Right lung (tissue), 10 donors: ENCODE data around the gene CD300C. TPM values are rescaled to one million over a fixed set of nuclear protein-coding genes. Genes with fewer than 3 reads are reported as not detected.
A peak's percentile ranks its signal among the peaks of the same experiment; 100 is the strongest.
"Not testable (repeated sequence)": the region's sequence is repeated elsewhere in the genome, so short reads cannot be mapped to it uniquely, and the experiment has no call there.

Experiments used
- DNase-seq, 2 donors: peaks; one replicate each; pipeline ENCODE4 v3.0.0-alpha.2; 2013
- long read RNA-seq, 8 donors: transcript quantifications; one replicate each; lab custom pipeline, GENCODE V29; 2026
- polyA plus RNA-seq, 5 donors: library from polyadenylated mRNA; unstranded; fragments of 120-200 nt; gene quantifications; one replicate each; pipeline versions ENCODE4 v1.2.1 to v1.2.3, GENCODE V29; 2013; ENCODE audit warnings: inconsistent platforms in 1 of 5, low replicate concordance in 1 of 5; ENCODE audit not compliant: insufficient read length in 5 of 5, insufficient read depth in 1 of 5

Gene CD300C
- 1 to 10 TPM in 1 of 5 donors, under 1 TPM in 4; 0.23 to 1.1 (median 0.69) TPM for polyA plus RNA-seq
- long read RNA-seq, donor 1: 0 reads
- long read RNA-seq, donor 2: 0 reads
- long read RNA-seq, donor 3: 0 reads
- long read RNA-seq, donor 4: 0 reads
- long read RNA-seq, donor 5: 0 reads
- long read RNA-seq, donor 6: 0 reads
- long read RNA-seq, donor 7: 0 reads
- long read RNA-seq, donor 8: 0 reads

DNA sequence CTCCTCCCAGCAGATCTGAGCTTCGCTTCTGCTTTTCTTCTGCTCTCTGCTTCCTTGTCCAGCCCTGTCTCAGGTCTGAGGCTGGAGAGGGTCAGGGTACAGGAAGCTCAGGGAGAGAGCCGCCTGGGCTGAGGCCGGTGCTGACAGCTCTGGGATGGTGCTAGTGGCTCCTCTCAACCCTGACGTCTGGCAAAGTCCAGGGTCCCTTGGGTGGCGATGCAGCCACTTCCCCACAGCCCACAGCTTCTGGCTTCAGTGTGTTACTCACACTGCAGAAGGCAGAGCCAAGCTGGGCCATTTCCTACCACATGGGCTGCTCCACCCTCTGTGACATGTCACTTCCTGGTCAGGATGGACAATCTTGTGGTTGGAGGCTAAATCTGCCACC, at the start of gene CD300C:
Gene CD300C (minus strand): TSS at position 273 of the 388 bp plus-strand sequence. CDS start 333 bp downstream, outside the sequence.
- DNase-seq: no peak

DNA sequence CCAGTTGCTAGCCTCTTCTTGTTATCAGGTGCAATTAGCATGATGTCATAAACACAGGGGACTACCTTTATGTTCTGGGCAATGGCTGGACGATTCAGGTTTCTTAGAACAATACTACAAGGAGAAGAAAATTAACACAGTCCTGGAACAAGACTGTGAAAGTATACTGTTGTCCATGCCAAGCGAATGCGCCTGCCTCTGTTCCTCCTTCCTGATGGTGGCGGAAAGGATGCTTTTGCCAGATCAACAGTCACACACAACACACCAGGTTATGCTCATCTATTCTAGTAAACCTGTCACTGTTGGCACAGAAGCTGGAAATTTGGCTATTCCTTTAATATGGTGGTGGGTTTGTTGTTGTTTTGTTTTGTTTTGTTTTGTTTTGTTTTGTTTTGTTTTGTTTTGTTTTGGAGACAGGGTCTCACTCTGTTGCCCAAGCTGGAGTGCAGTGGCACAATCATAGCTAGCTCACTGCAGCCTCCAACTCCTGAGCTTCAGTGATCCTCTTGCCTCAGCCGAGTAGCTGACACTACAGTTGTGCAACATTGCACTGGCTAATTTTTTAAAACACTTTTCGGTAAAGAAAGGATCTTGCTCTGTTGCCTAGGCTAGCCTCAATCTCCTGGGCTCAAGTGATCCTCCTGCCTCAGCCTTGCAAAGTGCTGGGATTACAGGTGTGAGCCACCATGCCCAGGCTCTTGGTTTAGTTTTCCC, 49.3 kb upstream of the CD300C start:
- DNase-seq: no peak

DNA sequence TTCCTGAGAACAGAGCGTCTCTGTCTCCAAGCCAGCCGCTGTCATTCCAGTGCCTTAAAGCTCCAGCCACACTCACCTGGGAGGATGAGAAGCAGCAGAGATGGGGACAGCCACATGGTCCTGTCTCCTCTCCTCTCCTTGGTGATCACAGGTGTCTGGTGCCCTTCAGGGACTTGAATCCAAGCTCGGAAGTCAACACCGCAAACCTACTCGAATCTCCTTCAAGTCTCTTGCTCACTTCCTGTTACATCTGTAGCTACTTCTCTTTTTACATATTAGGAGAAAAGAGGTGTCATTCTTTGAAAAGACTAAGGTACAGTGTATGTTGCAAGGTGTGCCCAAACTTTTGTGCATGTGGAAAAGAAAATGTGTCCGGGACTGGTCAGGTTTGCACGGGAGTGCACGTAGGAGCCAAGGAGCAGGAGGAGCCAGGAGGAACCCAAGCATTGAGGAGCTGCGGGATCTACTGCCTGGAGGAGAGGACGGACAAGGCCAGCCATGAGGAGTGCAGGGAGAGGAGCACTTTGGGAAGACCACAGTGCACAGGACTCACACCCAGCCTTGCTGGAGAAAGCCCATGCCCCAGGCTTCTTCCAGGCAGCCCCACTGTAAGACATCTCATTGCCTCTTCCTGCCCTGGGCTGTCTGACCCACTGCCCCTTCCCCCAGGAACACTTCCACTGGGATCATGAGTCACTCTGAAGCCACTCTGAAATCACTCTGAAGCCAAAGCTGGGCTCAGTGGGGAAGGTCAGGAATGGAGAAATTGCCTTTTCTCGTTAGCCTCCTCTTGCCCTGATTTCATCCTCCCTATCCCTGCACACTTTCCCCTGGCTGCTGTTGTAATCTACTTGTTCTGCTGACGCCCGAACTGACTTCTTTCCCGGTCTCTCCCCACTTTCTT, 46.4 kb upstream of the CD300C start, which contains the start of gene CD300LD:
Gene CD300LD (minus strand): TSS at position 197 of the 904 bp plus-strand sequence. CDS start 81 bp downstream, at position 116.
- no peak for DNase-seq

DNA sequence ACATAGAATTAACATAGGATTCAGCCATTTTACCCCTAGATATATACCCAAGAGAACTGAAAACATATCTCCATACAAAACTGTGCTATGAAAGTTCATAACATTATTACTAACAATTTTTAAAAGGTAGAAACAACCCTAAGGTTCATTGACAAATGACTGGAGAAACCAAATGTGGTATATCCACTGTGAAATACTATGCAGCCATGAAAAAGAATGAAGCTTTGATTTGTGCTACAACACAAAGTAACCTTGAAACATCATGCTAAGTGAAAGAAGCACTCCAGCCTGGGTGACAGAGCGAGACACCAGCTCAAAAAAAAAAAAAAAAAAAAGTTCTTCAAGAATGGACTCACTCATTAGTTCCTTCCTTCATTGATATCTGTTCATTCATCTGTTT, 45.6 kb upstream of the CD300C start:
- DNase-seq: no peak

DNA sequence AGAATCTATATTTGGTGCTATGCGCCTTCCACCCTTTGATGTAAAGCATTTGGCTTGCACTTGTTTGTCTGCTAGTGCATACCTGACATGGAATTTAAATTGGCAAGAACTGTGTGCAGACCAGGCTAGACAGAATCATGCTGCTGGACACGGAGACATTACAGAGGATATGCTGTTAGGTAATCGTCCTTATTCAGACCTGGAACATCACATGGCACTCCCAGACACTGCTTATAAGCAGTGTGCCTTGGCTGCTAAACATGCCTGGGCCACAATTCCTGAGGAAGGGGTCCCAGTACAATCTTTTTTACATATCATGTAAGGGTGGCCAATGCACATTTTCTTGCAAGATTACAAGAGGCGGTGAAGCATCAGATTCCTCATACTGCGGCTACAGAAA, 39.8 kb upstream of the CD300C start:
- no peak for DNase-seq

DNA sequence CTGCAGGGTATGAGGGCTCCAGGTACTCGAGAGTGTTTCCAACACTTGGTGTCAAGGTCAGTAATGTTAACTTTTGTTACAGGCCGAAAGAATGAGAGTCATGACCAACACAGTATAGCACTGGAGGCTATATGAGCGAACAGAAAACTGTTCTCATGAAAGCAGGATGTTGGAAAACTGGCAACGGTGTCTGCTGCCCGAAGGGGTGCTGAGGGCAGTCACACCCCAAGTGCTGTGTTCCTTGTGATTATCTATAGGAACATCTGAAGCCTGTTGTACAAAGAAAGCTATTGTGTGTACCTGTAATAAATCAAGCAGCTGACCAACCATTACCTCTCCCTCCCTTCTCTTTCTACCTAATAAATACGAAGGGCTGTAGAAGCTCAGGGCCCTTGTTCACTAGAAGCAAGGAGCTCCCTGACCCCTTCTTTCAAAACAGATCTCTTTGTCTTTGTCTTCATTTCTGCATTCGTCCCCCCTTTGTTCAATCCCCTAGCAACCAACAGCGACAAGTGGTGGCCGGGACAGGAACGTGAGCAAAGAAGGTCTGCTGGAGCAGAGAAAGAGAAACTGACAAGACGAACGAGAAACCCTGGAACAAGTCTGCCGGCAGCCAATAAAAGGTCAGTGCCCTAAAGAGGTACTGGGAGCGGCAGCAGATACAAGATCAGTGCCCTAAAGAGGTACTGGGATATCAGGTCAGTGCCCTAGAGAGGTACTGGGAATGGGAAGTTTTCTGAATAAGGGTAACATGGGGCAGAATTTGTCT, 38.6 kb upstream of the CD300C start:
- no peak for DNase-seq

DNA sequence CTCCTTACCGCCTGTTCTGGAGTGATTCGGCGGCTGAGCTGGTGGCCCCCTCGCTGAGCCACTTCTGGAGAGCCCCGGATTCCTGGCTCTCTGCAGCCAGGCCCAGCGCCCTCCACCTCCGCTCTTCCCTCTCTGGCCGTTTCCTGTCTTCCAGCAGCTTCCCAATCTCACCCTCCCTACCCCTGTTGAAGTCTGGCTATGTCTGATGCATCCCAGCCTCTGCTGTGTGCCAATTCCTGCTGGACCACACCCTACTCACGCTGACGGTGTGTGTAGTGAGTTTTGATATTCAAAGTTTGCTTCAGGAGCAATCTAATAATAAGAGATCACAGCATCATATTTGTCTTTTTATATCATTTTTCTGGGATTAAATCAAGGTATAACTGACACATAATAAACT, 36.7 kb upstream of the CD300C start:
- DNase-seq: no peak

DNA sequence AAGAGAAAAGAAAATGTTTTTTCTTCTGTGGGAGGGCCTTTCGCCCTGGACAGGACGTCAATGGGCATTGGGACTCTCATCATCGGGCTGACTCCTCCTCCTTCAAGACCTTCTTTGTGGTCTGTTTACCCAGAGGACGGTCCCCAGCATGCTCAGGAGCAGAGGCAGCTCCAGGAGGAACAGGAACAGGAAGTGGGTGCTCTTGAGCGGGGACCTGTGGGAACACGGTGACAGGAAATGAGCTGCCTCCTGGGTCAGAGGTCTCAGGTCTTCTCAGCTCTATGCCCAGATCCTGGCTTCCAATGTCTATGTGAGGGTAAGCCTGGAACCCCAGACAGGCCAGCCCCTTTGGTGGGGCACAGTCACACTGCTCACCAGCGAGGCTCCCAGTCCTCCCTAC, 34.0 kb upstream of the CD300C start:
- no peak for DNase-seq

DNA sequence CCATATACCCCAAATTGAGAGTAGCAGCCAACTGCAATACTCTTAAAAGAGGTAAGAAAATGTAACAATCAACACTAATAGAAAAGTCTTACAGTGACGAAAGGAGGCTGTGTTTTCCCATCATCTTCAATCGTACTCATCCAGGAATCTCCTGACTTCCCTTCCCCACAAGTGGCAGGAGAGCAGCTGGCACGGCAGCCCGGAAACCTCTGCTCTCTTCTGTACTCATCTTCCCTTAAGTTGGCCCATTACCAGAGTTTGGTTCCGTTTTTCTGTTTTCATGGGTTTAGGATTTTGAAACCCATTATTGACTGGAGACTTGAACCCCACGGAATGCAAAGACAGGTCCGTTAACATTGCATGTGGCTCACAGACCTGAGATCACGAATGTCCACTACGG, 33.1 kb upstream of the CD300C start:
- no peak for DNase-seq

DNA sequence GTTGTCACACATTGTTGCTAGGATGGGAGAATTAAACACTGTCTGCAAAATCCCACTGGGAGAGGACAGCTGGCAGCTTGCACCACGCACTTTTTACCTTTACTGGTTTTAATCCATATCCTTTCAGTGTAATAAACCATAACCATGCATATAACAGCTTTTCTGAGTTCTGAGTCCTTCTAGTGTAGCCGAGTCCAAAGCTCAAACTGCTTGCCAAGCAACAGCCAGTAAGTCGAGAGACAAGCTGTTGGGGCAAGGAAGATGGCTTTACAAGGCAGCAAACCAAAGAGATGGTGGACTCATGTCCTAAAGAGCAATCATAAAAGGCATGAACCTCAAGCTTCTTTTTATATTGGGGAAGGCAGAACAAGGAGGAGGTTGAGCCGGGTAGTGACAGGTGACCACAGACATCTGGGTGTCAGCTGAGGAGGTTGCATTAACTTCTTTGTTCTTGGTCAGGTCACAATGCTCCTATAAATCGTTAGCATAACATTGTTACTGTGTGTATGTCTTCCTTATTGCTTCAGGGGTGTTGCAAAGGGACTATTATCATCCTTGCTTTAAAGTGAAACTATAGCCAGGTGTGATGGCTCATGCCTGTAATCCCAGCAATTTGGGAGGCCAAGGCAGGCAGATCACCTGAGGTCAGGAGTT, 28.7 kb upstream of the CD300C start:
- DNase-seq: no peak

DNA sequence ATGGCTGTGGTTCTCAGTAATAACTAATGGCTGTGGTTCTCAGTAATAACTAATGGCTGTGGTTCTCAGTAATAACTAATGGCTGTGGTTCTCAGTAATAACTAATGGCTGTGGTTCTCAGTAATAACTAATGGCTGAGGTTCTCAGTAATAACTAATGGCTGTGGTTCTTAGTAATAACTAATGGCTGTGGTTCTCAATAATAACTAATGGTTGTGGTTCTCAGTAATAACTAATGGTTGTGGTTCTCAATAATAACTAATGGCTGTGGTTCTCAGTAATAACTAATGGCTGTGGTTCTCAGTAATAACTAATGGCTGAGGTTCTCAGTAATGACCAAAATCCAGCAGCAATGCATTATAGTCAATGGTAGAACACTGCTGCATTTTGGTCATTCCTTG, 27.7 kb upstream of the CD300C start:
- not testable (repeated sequence) for DNase-seq

DNA sequence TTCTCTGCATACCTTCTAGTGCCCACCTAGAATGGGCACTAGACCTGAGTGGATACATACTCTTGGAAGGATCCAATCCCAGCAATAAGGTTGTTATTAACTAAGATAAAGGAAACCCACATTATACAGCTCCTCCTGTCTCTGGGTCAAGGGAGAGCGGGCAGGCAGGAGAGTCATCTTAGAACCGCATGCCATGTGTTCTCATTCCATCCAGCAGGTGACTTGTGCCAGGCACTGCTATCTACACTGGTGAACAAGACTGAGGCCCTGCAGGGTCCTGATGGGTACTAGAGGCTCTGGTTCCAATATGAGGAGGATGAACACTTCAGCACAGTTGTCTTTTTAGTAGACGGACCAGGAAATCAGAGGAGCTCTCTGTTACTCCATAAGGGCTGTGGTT, 27.3 kb upstream of the CD300C start:
- DNase-seq: no peak

DNA sequence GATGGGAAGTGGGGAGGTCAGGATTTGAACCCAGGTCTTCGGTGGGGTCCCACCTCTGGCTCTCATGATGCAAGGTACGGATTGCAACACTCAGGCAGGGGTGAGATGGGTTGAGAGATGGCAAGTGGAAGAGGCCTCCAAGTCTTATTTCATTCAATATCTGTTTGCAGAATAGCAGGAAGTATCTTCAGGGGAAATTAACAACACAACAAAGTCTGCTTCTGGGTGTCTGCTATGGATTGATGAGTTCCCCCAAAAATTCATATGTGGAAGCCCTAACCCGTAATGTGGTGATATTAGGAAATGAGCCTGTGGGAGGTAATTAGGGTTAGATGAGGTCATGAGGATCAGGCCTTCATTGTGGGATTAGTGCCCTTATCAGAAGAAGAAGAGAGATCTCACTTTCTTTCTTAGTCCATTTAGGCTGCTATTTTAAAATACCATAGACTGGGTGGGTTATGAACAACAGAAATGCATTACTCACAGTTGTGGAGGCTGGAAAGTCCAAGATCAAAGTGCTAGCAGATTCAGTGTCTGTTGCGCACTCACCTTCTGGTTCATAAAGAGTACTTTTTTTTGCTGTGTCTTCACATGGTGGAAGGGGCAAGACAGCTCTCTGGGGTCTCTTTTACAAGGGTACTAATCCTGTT, 25.8 kb upstream of the CD300C start:
- no peak for DNase-seq

DNA sequence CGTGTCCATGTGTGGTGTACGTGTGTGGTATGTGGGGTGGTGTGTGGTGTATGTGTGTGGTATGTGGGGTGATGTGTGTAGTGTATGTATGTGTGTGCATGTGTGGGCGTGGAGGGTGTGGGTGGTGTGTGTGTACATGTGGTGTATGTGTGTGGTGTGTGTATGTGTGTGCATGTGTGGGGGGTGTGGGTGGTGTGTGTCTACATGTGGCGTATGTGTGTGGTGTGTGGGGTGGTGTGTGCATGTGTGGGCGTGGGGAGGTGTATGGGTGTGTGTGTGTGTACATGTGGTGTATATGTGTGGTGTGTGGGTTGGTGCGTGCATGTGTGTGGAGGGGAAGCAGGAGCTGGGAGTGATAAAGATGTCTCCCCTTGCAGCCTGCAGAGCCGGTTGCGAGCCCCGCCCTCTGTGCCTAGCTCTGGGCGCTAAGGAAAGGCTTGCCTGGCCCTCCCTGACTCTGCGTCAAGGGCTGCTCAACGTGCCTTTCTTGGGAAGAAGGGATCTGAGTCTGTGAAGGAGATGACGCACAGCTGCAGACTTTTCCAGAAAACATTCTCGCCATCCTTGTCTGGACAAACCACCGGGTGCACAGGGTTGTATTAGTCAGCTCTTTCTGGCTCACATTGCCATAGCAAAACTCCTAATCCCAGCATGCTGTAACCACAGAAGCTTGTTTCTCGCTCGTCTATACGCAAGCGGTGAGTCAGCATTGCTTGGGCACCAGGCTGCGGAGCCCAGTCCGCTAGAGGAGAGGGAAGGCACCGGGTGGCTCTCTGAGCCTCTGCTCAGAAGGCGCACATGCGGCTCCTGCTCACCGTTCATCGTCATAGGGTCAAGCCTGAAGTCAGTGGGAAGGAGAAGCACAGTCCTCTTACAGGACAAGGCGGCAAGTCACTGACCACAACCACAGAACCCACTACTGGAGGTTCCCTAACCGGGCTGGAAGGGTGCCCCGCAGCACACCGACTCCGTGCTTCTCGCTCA, 23.4 kb upstream of the CD300C start:
- DNase-seq: peak in 1 of 2 donors; percentile 2

DNA sequence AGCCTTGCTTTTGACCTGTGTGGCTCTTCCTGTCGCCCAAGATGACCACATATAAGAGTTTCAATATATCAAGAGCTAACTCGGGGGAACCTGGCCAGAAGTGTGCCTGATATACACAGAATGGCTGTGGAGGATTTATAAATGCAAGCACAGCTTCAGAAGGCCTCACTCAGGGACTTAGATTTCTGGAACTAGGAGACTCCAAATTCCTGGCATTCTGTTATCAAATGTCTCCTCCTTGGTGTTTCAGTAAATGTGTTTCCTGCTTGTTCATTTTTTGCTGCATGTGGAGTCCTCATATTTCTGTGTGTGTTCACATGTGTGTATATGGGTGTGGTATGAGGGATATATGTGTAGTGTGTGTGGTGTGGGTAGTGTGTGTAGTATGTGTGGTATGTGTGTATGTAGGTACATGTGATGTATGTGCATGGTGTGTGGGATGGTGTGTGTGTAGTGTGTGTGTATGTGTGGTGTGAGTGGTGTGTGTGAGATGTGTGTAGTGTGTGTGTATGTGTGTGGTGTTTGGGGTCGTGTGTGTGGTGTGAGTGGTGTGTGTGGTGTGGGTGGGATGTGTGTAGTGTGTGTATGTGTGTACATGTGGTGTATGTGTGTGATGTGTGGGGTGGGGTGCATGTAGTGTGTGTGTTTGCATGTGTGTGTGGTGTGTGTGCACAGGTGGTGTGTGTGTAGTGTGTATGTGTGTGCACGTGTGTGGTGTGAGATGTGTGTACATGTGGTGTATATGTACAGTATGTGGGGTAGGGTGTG, 22.4 kb upstream of the CD300C start:
- DNase-seq: no peak

DNA sequence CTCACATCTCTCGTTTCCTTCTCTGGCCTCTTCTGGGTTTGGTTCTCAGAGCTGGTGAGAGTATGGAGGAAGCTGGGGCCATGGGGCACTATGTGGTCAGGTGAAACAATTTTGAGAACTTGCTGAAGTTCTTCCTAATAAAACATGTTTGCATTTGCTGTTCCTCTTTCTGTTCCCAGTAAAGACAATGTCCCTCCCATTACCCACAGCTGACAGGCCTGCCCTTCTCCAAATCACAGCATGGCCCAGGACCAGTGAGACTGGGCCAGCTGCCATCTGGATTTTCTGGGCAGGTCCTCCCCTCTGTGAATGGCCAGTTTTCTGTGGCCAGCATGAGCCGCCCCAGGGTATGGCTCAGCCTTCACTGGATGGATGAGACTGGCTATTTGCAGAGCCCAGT, 21.5 kb upstream of the CD300C start, which contains the start of gene CD300H:
Gene CD300H (minus strand): TSS at position 113 of the 400 bp plus-strand sequence.
- no peak for DNase-seq

DNA sequence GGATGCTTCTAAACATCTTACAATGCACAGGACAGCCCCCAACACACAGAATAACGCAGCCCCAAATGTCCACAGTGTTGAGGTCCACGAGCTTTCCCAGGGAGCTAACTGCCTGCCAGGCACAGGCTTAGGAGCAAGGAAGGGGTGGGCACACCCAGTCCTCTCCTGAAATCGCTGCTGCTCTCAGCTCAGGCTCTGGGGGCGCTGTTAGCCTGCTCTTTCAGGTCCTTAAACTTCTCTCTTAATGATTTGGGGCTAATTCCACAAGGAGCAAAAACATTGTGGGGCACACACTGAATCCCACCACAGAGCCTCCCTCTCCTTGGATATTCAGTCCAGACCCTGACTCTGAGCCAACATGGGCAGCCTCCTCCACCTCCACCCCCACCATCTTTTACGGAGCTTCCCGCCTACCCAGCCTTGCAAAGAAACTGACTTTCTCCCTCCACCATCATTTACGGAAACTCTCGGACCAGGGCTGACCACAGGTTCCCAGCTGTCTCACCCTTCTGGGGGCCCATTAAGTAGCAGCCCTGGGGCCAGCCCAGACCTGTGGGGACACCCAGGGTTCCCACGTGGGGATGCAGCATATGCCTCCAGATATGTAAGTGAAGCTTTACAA, 20.3 kb upstream of the CD300C start:
- DNase-seq: peak in 1 of 2 donors; percentile 2

DNA sequence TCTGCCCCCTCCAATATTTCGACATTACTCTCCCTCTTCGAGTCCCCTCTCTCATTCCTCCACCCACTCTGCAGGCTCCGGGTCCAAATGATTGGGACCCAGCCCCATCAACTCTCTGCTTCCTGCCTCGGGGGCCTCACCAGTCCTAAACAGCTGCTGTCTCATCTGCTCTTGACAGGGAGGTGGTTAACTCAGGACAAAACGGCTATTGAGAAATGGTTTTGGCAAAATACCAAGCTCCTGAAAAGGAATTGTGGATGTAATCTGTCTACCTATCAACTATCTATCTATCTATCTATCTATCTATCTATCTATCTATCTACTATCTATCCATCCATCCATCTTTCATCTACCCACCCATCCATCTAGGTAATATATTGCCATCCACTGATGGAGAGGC, 19.2 kb upstream of the CD300C start:
- DNase-seq: no peak
